Measurements from ENCODE around the gene GUCA2A.
A peak's percentile ranks its signal among the peaks of the same experiment; 100 is the strongest.

GUCA2A gene

GRCh38 chr1:42153624-42154023 lies 10.9 kb downstream of the GUCA2A start:
- DNase-seq (ENCODE audit: low read depth), result no peak

GRCh38 chr1:42152907-42153600 lies 11.5 kb downstream of the GUCA2A start, which contains the start of gene GUCA2B:
Gene GUCA2B, plus strand, starts transcription at chr1:42153410. Its CDS starts 41 bp downstream, at chr1:42153451.
- no peak for DNase-seq (ENCODE audit: low read depth)

- DNase-seq (ENCODE audit: low read depth), result no peak
Measured at GRCh38 chr1:42152119-42152518, 12.4 kb downstream of the GUCA2A start.

DNA sequence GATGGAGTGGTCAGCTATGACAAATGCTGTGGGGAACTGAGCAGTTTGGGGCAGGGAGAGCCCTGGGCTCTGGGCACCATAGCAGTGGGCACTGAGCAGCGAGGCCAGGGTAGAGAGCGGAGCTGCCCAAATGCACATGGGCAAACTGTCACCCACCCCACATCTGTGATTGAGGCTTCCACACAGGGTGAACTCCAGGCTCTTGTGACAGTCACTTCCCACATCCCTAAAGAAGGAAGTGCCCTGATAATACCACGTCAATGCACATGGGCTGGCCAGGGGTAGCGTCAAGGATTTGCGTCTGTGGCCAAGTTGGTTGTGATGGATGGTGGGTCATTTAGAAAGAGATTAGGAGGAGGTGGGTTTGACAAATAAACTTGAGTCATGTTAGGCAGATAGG lies 13.9 kb downstream of the GUCA2A start:
- DNase-seq (ENCODE audit: low read depth), result no peak

DNA sequence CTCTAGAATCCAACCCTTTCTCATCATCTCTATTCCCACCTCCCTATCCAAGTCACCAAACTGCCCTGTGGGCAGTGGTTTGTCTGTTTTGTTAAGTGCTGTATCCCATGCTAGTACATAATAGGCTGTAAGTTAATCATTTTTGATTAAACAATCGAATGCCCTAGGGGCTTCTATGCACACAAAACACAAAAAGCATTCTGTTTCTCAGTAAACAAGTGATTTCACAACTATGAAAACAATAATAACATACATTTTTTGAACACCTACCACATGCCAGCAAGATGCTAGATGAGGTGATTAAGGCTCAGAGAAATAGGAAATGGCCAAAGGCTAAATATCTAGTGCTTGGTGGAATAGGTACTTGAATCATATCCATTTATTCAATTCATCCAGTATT lies 16.4 kb downstream of the GUCA2A start:
- DNase-seq (ENCODE audit: low read depth), result no peak

GRCh38 chr1:42146626-42147320 lies 17.8 kb downstream of the GUCA2A start:
- peak; percentile 54 for DNase-seq (ENCODE audit: low read depth)

DNA sequence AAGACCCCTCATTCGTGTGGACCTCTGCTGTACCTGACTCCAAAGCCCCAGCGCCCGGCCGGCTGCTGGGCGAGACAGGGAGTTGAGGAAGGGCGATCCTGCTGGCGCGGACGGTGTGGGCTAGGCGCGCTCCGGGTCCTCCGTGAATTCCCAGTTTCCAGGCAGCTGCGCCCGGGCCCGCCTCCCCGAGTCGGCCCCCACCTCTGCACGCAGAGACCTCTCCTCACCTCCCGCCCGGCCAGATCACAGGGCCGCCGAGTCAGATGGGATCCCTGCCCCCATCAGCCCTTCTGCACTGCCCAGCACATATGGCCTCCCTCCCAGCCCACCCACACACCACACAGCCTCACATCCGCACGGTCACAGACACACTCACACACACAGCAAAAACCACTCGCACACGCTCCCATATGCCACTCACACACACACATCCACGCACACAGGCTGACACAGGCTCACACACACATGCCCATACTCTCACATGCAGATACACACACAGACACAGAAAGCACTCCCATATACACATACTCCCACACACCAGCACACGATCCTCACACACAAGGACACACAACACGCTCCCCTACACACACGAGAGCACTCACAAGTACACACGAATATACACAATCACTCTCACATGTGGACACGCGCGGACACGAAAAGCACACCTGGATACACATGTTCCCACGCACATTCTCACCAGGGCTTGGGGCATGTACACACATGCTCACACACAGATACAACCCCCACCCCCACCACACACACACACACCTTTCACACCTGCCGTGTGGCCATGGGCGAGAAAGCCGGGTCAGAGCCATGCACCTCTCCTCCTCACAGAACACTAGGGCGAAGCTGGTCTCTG lies 18.6 kb downstream of the GUCA2A start:
- DNase-seq (ENCODE audit: low read depth), result no peak

DNA sequence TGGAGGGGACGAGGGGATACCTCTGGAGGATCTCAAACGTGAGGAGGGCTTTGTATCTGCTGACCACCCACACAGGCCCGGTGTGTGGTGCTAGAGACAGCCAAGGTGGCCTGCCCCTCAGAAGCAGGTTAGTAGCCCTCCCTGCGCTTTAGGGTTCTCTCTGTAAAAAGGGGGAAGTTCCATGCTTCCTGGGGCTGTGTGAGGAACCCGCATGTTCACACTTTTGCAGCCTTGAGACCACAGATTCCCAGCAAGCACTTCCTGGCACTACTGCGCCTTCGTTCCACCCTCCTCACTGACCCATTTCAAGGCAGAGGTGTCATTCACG lies 19.2 kb downstream of the GUCA2A start:
- DNase-seq (ENCODE audit: low read depth), result no peak

- DNase-seq (ENCODE audit: low read depth), result no peak
Measured at GRCh38 chr1:42144711-42145388, 19.7 kb downstream of the GUCA2A start.

DNA sequence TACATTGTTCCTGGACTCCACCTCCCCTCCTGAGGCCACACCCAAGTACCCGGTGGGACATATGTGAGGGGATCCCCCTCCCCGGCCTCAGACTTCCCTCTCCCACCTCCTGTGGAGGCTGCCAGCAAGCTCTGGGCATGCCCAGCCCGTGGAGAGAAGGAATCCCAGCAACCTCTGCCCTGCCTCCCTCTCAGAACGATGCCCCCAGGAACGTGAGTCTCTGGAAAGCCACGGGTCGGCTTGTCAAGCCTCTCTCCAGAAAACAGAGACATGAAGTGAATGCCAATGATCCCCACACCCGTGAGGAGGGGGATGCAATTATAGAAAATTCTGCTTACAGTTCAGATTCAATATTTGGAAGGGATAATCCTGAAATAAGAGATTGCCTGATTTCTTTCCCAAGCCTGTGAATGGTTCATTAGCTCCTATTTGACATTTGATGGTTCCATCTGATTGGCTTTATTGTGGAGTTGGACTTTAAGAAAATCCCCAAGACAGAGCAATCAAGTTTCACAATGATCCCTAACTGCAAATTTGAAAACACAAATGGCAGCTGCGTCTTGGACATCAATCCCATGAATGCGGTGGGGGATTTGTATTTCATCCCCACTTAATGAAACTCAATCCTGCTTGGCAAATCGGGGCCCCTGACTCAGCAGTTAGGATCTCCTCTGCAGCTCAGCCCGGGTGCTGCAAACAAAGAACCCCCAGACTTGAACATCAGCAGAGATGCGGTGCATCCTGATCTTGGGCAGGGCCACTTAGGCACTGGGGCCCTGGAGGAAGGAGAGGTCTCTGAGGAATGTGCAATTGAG lies 20.4 kb downstream of the GUCA2A start:
- DNase-seq (ENCODE audit: low read depth), result no peak

DNA sequence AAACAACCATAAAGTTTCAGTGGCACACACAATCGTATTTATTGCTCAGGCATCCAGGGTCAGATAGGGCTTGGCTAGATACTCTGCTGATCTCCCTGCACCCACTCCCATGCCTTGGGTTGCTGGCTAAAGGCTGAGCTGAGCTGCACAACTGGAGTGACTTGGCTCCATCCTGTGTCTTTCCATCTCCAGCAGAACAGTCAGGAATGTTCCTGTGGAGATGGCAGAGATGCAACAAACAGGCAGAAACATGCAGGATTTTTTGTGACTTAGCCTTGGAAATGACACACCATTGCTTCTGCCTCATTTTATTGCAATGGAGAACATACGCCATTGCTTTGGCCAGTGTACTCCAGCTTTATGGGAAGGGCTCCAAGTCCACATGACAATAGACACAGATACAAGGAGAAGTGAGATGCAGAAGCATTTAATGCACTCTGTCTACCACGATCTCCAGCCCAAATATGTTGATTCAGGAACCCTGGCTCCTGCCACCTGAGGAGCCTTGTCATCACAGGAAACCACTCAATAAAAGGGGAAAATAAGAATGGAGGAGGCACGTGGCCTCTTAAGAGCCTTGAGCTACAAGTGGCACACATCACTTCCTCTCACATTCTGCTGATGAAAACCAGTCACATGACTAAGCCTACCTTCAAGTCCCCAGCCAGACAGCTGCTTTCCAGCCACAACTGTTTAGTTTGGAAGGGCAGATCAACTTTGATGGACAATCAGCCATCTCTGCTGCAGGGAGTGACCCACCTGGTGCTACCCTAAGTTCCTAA lies 21.5 kb downstream of the GUCA2A start:
- DNase-seq (ENCODE audit: low read depth), result no peak

- no peak for DNase-seq (ENCODE audit: low read depth)
Measured at GRCh38 chr1:42141978-42142377, 22.6 kb downstream of the GUCA2A start.

GRCh38 chr1:42140191-42140590 lies 24.4 kb downstream of the GUCA2A start:
- DNase-seq (ENCODE audit: low read depth), result no peak

GRCh38 chr1:42139444-42139843 lies 25.1 kb downstream of the GUCA2A start:
- no peak for DNase-seq (ENCODE audit: low read depth)

GRCh38 chr1:42138586-42138985 lies 26.0 kb downstream of the GUCA2A start:
- no peak for DNase-seq (ENCODE audit: low read depth)

GRCh38 chr1:42137766-42138165 lies 26.8 kb downstream of the GUCA2A start:
- no peak for DNase-seq (ENCODE audit: low read depth)

GRCh38 chr1:42136466-42136865 lies 28.1 kb downstream of the GUCA2A start:
- no peak for DNase-seq (ENCODE audit: low read depth)

GRCh38 chr1:42135426-42135825 lies 29.1 kb downstream of the GUCA2A start:
- DNase-seq (ENCODE audit: low read depth), result no peak

DNA sequence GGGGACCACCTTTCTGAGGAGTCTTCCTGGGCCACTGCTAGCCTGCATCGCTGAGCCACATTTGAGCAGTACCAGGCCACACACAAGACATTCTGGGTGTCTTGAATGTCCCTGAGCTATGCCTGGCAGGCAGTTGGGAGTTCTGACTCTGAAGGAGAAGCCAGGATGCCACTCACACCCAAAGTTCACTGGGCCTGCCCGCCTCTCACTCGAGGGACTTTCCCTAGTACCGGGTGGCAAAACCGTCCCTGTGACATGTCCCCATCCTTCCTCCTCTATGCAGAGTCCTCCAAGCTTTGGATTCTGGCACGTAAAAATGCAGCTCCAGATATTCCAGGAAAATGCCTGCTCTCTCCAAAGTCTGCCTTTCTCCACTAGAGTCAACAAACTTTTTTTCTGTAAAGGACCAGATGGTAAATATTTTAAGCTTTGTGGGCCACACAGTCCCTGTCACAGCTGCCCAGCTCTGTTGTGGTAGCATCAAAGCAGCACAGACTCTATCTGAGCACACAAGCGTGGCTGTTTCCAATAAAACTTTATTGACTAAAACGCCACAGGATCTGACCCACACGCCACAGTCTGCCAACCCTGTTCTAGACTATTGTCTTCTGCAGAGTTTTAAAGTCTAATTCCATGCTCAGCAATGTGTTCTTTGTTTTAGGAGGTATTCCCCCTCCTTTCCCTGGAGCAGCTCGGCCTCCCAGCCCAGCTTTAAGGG lies 30.6 kb downstream of the GUCA2A start:
- no peak for DNase-seq (ENCODE audit: low read depth)

GRCh38 chr1:42133390-42133789 lies 31.2 kb downstream of the GUCA2A start:
- DNase-seq (ENCODE audit: low read depth), result no peak
